HG03039 (cell line): ENCODE results near the gene CLRN3.

Source experiments
- ATAC-seq: cut with Tn5 transposase; IDR thresholded peaks from one replicate; pipeline ENCODE4 v1.9.1; 2021; ENCODE audit warnings: mild to moderate bottlenecking, moderate library complexity; ENCODE audit not compliant: unreplicated experiment

CLRN3 gene

GRCh38 chr10:127877116-127877515 is 15.6 kb downstream of the CLRN3 start:
- no peak for ATAC-seq

- no peak for ATAC-seq
Observed at GRCh38 chr10:127875916-127876315, 16.8 kb downstream of the CLRN3 start.

- no peak for ATAC-seq
Observed at GRCh38 chr10:127875449-127875765, 17.3 kb downstream of the CLRN3 start.

- ATAC-seq: no peak
Observed at GRCh38 chr10:127874671-127875448, 17.9 kb downstream of the CLRN3 start.

DNA sequence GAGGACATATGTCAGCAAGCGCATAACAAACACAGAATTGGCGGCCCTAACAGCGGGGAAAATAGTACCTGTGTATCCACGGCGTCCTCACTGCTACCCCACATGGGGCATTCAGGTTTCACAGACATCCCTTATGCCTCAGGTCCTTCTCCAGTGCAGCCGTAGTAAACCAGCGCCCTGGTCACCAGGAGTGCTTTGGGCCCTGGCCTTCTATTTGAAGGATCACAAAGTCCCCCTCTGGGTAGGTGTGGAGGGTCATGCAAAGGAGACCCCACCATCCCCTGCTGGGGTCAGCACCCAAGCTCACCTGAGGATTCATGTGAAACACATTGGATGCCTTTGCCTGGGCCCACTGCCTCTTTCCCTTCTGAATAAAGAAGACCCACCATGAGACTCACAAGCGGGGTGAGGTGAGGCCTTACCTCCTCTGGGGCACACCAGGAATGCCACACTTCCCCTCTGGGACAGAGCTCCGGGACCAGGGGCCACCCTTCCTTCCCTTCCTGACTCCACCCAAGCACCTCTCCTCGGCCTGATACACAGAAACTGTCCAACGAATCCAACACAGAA is 18.8 kb downstream of the CLRN3 start:
- no peak for ATAC-seq

GRCh38 chr10:127872871-127873600 is 19.7 kb downstream of the CLRN3 start:
- ATAC-seq: no peak

DNA sequence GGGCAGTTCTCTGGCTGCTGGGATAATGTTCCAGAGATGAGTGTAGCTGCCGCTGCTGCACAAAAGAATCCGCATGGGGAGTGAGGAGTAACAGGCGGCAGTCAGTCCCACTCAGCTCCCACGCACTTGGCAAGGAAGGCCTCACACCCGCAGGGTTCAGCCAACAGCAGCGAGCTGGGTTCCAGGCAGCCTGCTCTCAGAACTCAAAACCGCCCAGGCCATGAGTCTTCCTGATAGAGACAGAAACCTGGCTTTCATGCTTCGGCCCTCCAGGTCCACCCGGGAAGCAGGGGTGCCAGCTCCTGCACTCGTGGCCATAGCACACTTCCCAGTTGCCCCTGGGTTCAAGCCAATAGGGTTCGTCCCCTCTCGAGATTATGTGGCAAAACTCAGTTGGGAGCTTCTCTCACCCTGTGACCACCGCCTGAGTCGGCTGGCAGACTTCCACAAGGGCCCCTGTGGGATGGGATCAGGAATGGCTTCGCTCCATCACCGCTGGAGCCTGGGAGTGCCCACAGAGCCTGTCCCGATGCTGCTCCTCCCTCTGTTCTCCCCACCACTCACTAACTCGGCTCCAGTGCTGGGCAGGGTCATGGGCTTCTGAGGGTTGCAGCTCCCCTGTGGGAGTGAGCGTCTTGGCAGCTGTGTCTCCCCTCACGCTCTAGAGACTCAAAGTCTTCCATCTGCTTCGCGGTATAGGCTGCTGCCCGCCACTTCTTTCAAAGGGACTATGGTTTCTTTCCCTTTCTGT is 20.6 kb downstream of the CLRN3 start:
- no peak for ATAC-seq

GRCh38 chr10:127871631-127872010 is 21.1 kb downstream of the CLRN3 start:
- no peak for ATAC-seq

- ATAC-seq: no peak
Observed at GRCh38 chr10:127869329-127869728, 23.4 kb downstream of the CLRN3 start.

DNA sequence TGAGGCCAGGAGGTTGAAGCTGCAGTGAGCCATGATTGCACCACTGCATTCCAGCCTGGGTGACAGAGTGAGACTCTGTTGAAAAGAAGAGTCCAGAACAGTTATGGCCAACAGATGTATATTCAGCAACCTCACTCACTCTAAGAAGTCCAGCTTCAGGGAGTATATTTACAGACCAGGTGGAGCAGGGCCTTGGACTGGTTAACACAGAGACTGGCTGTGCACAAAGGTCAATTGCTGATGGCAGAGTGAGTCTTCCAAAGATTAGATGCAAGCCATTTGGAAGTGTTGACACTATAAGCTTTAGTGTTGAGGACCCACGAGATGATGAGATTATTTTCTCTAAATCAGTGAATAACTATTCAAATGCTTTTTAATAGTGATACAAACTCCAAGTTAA is 24.9 kb downstream of the CLRN3 start:
- no peak for ATAC-seq

GRCh38 chr10:127866276-127867013 is 26.3 kb downstream of the CLRN3 start:
- ATAC-seq: no peak

- ATAC-seq: no peak
Observed at GRCh38 chr10:127863231-127863825, 29.4 kb downstream of the CLRN3 start.

GRCh38 chr10:127860592-127860991 is 32.1 kb downstream of the CLRN3 start:
- no peak for ATAC-seq

DNA sequence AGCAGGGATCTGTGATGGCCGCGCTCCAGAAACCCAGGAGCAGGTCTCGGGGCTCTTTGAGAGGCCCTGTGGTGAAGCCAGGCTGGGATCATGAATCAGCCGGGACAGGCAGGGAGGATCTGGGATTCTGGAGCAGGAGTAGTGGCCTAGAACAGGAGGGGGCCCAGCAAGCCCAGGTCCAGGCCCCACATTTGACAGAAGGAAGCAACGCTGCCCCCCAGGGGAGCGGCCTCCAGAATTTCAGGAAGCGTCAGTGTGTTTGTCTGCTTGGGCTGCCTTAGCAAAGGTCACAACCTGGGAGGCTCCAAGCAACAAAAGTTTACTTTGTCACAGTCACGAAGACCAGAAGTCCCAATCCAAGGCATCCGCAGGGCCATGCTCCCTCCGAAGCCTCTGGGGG is 36.8 kb downstream of the CLRN3 start:
- ATAC-seq: no peak

DNA sequence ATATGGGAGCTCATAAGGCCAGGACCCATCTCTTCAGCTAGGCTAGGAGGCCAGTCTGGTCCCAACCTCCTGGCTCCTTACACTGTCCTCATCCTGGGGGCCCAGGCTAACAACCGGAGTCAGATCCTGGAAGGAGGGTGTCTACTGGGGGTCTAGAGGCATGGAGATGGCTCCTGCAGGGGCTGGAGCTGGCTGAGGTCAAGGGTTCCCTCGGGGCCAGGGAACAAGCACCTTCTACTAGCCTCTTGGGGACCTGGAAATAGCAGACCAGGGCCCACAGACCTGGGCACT is 37.2 kb downstream of the CLRN3 start:
- no peak for ATAC-seq

GRCh38 chr10:127854769-127855590 is 37.8 kb downstream of the CLRN3 start:
- ATAC-seq: peak; percentile 54

DNA sequence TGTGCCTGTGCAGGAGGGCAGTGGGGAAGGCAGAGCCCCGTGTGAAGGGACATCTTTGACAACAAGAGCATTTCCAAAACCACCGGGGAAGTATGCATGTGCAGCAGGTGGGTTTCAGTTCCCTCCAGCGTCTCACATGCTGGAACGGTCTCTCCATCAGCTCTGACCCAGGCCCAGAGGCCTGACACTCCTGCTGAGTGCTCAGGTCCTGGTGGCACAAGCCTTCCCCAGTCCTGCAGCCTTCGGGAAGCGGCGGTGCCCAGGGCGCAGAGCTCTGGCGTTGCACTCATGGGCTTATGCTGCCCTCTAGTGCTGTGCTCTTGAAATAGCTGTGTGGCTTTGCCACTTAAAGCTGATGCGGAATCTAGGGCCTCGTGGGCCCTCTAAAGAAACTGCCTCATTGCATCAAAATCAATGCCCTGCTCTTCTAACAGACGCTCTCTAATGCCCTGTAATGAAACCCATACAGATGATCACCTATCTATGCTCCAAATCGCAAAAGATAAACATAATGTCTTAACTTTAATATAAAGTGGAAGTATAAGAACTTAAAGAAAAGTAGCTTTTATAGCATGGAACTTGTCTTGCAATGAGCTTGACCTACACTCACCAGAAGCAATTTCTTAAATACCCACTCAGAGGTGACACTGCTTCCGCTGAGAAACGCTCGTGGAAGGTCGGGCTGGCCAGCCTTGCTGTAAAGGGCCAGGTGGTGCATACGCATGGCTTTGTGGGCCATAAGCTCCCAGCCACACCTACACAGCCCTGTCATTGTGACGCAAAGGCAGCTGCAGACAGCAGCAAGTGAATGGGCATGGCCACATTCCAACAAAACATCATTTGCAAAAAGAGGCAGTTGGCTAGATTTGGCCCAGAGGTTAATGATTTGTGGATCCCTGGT is 38.6 kb downstream of the CLRN3 start:
- ATAC-seq: peak; percentile 64

DNA sequence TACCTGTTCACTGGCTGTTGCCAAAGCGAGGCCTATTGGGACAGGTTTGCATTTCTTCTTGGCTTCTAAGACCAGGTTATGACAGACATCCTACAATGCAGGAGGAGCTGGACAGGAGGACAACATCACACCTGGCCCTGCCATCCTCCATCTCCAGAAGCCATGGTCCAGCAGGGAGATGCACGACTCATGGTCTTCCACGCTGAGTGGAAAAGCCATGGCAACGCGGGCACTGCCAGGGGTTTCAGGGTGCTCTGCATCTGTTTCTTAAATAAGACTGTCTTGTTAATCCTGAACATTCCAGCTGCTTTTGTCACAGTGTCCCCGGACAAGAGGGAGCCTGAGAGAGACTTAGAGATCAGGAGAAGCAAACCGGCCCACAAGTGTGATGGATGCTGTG is 40.3 kb downstream of the CLRN3 start:
- ATAC-seq: no peak

- no peak for ATAC-seq
Observed at GRCh38 chr10:127851661-127852194, 41.0 kb downstream of the CLRN3 start.
